ENCODE measurements around the gene TRPM2. TPM values are rescaled to one million over a fixed set of nuclear protein-coding genes. Genes with fewer than 3 reads are reported as not detected.

The TRPM2 gene
- total RNA-seq, 1 donor from 2014 or later = 0.43 TPM

- Histone ChIP-seq H3K36me3 (no peaks in the 10 kb centered on the region), H3K27me3 (no peaks in the 10 kb centered on the region), H3K9me3 (no peaks in the 10 kb centered on the region), H3K27ac (no peak overlapping the region), H3K4me1 (no peaks in the 10 kb centered on the region), H3K4me3 (no peak overlapping the region)
- intact Hi-C loops (cut with DNase I) = no loop called here
- DNase-seq (ENCODE audit: low spot score in 2 of 2) = peak in 1 of 2 donors; percentile 54
- no peak for TF ChIP-seq CTCF (IDR thresholded peaks at IDR 0.05)
Observed at GRCh38 chr21:44397431-44398031, 44.1 kb downstream of the TRPM2 start.

DNA sequence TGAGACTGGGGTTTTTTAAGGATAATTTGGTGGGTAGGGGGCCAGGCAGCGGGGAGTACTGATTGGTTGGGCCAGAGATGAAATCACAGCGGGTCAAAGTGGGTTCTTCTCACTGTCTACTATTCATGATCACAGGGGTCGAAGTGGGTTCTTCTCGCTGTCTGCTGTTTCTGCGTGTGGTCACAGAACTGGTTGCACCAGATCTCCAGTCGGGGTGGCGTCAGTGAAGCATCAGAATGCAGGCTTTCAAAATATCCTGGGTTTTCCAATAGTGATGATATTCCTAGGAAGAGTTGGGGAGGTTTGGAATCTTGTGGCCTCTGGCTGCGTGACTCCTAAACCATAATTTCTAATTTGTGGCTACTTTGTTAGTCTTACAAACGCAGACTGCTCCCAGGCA is 45.1 kb downstream of the TRPM2 start:
- DNase-seq (ENCODE audit: low spot score in 2 of 2) = no peak
- no peak overlapping the region for H3K4me3 ChIP-seq

DNA sequence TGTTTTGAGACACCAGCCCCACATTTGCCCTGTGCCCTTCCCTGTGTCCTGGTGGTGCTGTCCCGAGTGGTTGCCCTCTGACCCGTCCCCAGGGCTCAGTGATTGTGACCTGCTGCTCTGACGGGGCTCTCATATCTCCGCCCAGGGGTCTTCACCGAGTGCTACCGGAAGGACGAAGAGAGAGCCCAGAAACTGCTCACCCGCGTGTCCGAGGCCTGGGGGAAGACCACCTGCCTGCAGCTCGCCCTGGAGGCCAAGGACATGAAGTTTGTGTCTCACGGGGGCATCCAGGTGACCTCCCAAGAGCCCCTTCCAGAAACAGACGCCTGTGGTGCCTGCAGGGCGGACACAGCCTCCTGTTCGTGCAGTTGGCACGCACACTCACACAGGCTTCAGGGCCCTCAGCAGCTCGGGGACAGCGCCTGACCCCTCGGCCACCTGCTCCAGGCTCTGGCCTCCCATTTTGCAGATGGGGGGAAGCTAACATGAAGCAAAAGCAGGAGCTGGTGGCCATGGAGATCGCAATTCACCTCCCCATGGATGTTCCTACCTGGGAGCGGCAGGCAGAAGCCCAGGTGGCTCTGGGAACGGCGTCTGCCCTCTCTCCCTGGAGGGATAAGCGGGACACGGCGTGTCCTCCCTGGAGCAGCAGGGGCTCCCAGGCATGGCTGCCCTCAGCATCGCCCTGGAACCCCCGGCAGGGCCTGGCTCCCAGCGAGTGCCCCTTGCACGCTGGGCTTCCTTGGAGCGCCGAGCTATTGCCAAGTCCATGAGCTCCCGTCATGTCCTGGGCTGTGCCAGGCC is 45.9 kb downstream of the TRPM2 start:
- no peaks in the 10 kb centered on the region for H3K9me3 ChIP-seq
- no peaks in the 10 kb centered on the region for H3K4me1 ChIP-seq
- intact Hi-C loops (cut with DNase I) = no loop called here
- TF ChIP-seq CTCF (IDR thresholded peaks at IDR 0.05) = no peak
- DNase-seq (ENCODE audit: low spot score in 2 of 2) = peak in 1 of 2 donors; percentile 50
- H3K4me3 ChIP-seq = no peak overlapping the region
- H3K27me3 ChIP-seq = no peaks in the 10 kb centered on the region
- no peak overlapping the region for H3K27ac ChIP-seq
- H3K36me3 ChIP-seq = no peaks in the 10 kb centered on the region

More for the DNA sequence above, 45.1 kb downstream of the TRPM2 start:
- Histone ChIP-seq H3K36me3 (no peaks in the 10 kb centered on the region), H3K4me1 (no peaks in the 10 kb centered on the region), H3K27ac (no peak overlapping the region), H3K27me3 (no peaks in the 10 kb centered on the region), H3K9me3 (no peaks in the 10 kb centered on the region)
- no peak for TF ChIP-seq CTCF (IDR thresholded peaks at IDR 0.05)
- intact Hi-C loops (cut with DNase I) = no loop called here

DNA sequence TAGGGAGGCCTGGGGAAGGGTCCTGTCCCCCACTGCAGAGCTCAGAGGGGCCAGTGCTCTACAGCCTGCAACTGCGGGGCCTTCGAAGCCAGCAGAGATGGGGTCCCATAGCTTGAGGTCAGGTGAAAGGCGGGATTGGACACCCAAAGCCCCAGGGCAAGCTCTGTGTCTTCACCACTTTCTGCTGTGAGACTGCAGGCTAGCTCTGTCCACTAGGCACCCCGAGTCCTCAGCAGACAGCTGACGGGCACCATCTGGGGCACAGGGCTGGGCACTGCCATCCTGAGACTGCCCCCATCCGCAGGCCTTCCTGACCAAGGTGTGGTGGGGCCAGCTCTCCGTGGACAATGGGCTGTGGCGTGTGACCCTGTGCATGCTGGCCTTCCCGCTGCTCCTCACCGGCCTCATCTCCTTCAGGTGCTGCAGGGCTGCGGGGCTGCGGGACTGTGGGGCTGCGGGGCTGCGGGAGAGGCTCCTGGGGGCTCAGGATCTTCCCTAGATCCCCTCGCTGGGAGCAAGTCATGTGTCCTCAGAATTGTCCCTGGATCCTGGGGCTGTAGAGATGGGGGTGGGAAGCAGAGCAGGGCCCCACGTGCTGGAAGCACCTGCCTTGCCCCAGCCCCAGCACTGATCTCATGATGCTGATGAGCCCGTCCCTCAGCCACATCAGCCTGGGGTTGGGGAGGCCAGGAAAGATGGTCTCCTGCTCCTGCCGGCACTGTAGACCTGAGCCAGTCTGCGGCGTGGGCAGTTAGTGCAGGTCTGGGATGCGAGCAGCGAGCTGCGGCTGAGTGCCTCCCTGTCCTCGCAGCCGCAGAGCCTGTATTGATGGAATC is 46.8 kb downstream of the TRPM2 start:
- Histone ChIP-seq H3K4me3 (no peak overlapping the region), H3K27ac (no peak overlapping the region), H3K36me3 (no peaks in the 10 kb centered on the region), H3K9me3 (no peaks in the 10 kb centered on the region), H3K27me3 (no peaks in the 10 kb centered on the region), H3K4me1 (no peaks in the 10 kb centered on the region)
- TF ChIP-seq CTCF (IDR thresholded peaks at IDR 0.05) = no peak
- intact Hi-C loops (cut with DNase I) = loop anchor here (10.0 kb wide), 1 partner anchor 285 kb away; the partner anchor contains the start of gene KRTAP12-1
- DNase-seq (ENCODE audit: low spot score in 2 of 2) = peak in 1 of 2 donors; percentile 57

DNA sequence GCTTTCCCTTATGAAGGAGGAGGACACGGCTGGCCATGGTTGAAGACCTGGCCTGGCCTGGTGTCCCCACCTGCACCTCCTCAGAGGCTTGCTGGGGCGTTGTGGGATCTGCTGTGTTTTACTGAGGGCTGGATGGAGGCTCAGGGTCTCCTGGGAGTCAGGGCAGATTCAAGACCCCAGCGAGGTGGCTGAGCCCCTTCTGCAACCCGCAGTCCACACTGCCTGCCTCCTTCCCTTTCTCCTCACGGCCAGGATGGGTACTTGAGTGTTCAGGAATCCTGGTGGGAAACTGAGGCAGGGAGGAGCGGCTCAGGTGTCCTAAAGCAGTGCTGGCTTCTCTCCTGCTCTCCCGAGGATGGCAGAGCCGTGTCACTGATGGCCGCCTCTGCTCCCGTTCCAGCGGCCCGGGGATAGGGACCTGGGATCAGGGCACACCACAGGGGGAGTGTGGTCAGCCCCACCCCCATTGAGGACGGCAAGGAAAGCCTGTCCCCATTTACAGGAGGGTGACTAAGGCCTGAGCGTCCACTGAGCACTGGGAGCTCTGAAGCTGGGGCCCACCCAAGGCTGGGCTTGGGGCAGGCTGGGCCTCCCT is 47.5 kb downstream of the TRPM2 start:
- TF ChIP-seq CTCF (IDR thresholded peaks at IDR 0.05) = no peak
- Histone ChIP-seq H3K9me3 (no peaks in the 10 kb centered on the region), H3K36me3 (no peaks in the 10 kb centered on the region), H3K4me3 (no peak overlapping the region), H3K27ac (no peak overlapping the region), H3K4me1 (no peaks in the 10 kb centered on the region), H3K27me3 (no peaks in the 10 kb centered on the region)
- intact Hi-C loops (cut with DNase I) = loop anchor here (10.0 kb wide), 1 partner anchor 284 kb away; the partner anchor contains the start of gene KRTAP12-1
- no peak for DNase-seq (ENCODE audit: low spot score in 2 of 2)
